K562 (cell line): ENCODE results near the gene IMMP2L. TPM values are rescaled to one million over a fixed set of nuclear protein-coding genes. Genes with fewer than 3 reads are reported as not detected.

ENCODE experiments used
- ARID1B ChIP-seq: fragments of 450-650 bp; IDR thresholded peaks from 2 replicates; pipeline ENCODE4 v1.6.1; 2016; ENCODE audit warnings: antibody characterized with exemption, mild to moderate bottlenecking, inconsistent platforms
- BRD9 ChIP-seq: fragments of 450-650 bp; IDR thresholded peaks from 2 replicates; pipeline ENCODE4 v1.6.1; 2018; ENCODE audit warnings: low read depth; ENCODE audit not compliant: partially characterized antibody
- CHD2 ChIP-seq: IDR thresholded peaks from 2 replicates; pipeline ENCODE4 v1.6.1; 2011; ENCODE audit warnings: low read depth, low read length
- DPF2 ChIP-seq: fragments of 450-650 bp; IDR thresholded peaks from 2 replicates; pipeline ENCODE4 v1.6.1; 2016
- HMG20A ChIP-seq: fragments of 450-650 bp; formaldehyde crosslinking; conservative IDR thresholded peaks from 2 replicates; pipeline ENCODE4 v1.4.0; 2020; ENCODE audit warnings: mild to moderate bottlenecking, mixed read lengths
- IFI16 ChIP-seq: fragments of 250-450 bp; sonication (Bioruptor Pico); IDR thresholded peaks from 2 replicates; pipeline ENCODE4 v2.1.2; 2022; ENCODE audit warnings: mild to moderate bottlenecking, inconsistent platforms
- SFPQ ChIP-seq: fragments of 200-400 bp; formaldehyde crosslinking; IDR thresholded peaks from 2 replicates; pipeline ENCODE4 v1.6.1; 2017; ENCODE audit warnings: mild to moderate bottlenecking, low read depth, low read length, moderate library complexity
- SMARCA5 ChIP-seq: fragments of 450-650 bp; IDR thresholded peaks from 2 replicates; pipeline ENCODE4 v1.6.1; 2016
- SREBF2 ChIP-seq: sonication (generic); formaldehyde crosslinking; IDR thresholded peaks from 2 replicates; pipeline ENCODE4 v1.4.0; 2020; ENCODE audit warnings: mild to moderate bottlenecking, missing genetic modification reagents
- TEAD4 ChIP-seq, 2 experiments: sonication (generic) in 1 of 2; formaldehyde crosslinking in 1 of 2; IDR thresholded peaks; 2 replicates each; pipeline versions ENCODE4 v1.6.1 to v1.8.0; 2012 to 2022; ENCODE audit warnings: borderline replicate concordance in 1 of 2, inconsistent platforms in 1 of 2, low read length in 1 of 2, mild to moderate bottlenecking in 1 of 2, missing genetic modification reagents in 1 of 2
- VEZF1 ChIP-seq: fragments of 200-800 bp; sonication (Bioruptor generic); IDR thresholded peaks from 2 replicates; pipeline ENCODE4 v1.6.1; 2017; ENCODE audit warnings: missing genetic modification characterization, missing compliant biosample characterization
- ZBTB5 ChIP-seq: fragments of 450-650 bp; IDR thresholded peaks from 2 replicates; pipeline ENCODE4 v1.6.1; 2017; ENCODE audit warnings: antibody characterized with exemption
- ZNF165 ChIP-seq: fragments of 250-450 bp; sonication (Bioruptor Pico); IDR thresholded peaks from 2 replicates; pipeline ENCODE4 v1.4.0; 2020; ENCODE audit warnings: borderline replicate concordance
- ZNF232 ChIP-seq: sonication (generic); formaldehyde crosslinking; IDR thresholded peaks from 2 replicates; pipeline ENCODE4 v1.8.0; 2022; ENCODE audit warnings: mild to moderate bottlenecking, missing genetic modification reagents
- ZNF584 ChIP-seq: fragments of 200-800 bp; sonication (Bioruptor generic); IDR thresholded peaks from 2 replicates; pipeline ENCODE4 v1.6.1; 2016; ENCODE audit warnings: low read depth, mild to moderate bottlenecking, missing genetic modification characterization, missing compliant biosample characterization
- ZNF76 ChIP-seq: fragments of 250-450 bp; sonication (Bioruptor Pico); IDR thresholded peaks from 2 replicates; pipeline ENCODE4 v1.4.0; 2020; ENCODE audit warnings: mild to moderate bottlenecking, moderate library complexity, borderline replicate concordance
- polyA plus RNA-seq, 8 experiments: library from polyadenylated mRNA; depleted of rRNA in 4 of 8; stranded (reverse) in 5 of 8; unstranded in 3 of 8; fragments of >200 nt; fragmentation: Nextera tagmentation in 2 of 8; fragmentation: Illumina TruSeq in 1 of 8; extraction: Ambion mirVana in 2 of 8; extraction: Trizol in 1 of 8; gene quantifications; 2 replicates each; pipeline versions ENCODE4 v1.2.1 to v1.2.3, GENCODE V29; 2011 to 2014; ENCODE audit warnings: inconsistent platforms in 1 of 8, missing spikeins in 1 of 8
- total RNA-seq, 7 experiments: library from RNA; depleted of rRNA in 6 of 7; stranded (reverse); fragments of >200 nt in 6 of 7; fragmentation: Illumina TruSeq in 2 of 7; extraction: Trizol in 2 of 7; gene quantifications; 2 replicates each; pipeline versions ENCODE4 v1.2.1 to v1.2.3, GENCODE V29; 2011 to 2021; ENCODE audit warnings: low replicate concordance in 1 of 7
- TF ChIP-seq, protein P1 (sequence below): sonication (generic); formaldehyde crosslinking; IDR thresholded peaks from 2 replicates; pipeline ENCODE4 v1.8.1; 2023; ENCODE audit warnings: mild to moderate bottlenecking, missing genetic modification reagents
- TF ChIP-seq, protein P2 (sequence below): fragments of 450-650 bp; IDR thresholded peaks from 2 replicates; pipeline ENCODE4 v1.6.1; 2016; ENCODE audit warnings: mild to moderate bottlenecking

IMMP2L gene
- total and polyA plus RNA-seq, 9 of the 15 experiments (the other 6 are each of a cell fraction or from before 2014, with no cell fraction given), result 29.7 to 116 (median 53.0) TPM

DNA sequence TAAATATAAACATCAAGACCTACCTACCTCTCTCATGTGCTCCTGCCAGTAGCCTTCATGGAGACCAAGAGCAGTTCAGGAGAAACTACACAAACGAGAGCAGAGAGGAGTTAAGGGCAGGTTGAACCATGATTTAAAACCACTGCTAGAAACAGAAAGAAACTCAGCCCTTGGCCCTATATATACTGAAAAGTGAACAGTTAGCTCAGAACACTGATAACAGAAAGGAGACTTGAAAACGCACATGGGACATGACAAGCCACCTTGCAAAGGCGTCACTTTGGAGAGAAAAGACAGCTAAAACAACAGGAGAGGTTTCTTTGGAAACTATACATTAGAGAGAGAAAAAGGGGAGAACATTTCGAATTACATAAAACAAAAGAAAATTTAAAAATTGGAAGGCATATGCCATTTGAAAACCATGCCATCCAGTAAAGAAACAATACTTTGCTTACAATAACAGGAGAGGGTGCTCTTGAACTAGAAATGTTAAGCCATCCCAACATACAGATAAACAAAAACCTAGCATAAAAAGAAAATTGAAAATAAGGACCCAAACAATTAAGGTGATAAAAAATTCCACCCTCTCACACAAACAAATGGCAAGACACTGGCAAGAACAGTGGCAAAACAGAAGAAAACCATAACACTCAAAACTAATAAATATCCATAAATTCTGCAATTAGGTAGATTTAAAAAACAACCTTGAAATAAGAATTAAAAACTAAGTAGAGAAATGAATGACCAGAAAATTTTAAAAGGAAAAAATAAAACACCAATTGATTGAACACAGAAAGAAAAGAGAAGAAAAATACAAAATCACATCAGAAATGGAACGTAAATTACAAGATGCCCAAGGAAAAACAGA is 232.7 kb downstream of the IMMP2L start (continued):
- TF ChIP-seq HMG20A (no peak), ARID1B (peak; percentile 41; the same call in 1 of the 2 replicates), ZBTB5 (no peak; the same call in 1 of the 2 replicates), SFPQ (no peak), TEAD4 (IDR thresholded peaks at IDR 0.05; ENCODE audit: low read length) (no peak), TEAD4 (CRISPR knock-in tag; IDR thresholded peaks at IDR 0.05; ENCODE audit: borderline replicate concordance) (no peak), ZNF232 (CRISPR knock-in tag) (no peak), SMARCA5 (peak; percentile 89; the same call in 1 of the 2 replicates), DPF2 (0 out of 2 replicates have a peak, but pooled peaks have one; percentile 8), BRD9 (peak; percentile 95), VEZF1 (no peak), ZNF76 (no peak), ZNF584 (no peak), IFI16 (CRISPR knock-in tag) (no peak), ZNF165 (CRISPR knock-in tag) (no peak), SREBF2 (CRISPR knock-in tag) (no peak), CHD2 (no peak)
- TF ChIP-seq, protein P1, sequence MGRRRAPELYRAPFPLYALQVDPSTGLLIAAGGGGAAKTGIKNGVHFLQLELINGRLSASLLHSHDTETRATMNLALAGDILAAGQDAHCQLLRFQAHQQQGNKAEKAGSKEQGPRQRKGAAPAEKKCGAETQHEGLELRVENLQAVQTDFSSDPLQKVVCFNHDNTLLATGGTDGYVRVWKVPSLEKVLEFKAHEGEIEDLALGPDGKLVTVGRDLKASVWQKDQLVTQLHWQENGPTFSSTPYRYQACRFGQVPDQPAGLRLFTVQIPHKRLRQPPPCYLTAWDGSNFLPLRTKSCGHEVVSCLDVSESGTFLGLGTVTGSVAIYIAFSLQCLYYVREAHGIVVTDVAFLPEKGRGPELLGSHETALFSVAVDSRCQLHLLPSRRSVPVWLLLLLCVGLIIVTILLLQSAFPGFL (CRISPR knock-in tag), result no peak
- TF ChIP-seq, protein P2, sequence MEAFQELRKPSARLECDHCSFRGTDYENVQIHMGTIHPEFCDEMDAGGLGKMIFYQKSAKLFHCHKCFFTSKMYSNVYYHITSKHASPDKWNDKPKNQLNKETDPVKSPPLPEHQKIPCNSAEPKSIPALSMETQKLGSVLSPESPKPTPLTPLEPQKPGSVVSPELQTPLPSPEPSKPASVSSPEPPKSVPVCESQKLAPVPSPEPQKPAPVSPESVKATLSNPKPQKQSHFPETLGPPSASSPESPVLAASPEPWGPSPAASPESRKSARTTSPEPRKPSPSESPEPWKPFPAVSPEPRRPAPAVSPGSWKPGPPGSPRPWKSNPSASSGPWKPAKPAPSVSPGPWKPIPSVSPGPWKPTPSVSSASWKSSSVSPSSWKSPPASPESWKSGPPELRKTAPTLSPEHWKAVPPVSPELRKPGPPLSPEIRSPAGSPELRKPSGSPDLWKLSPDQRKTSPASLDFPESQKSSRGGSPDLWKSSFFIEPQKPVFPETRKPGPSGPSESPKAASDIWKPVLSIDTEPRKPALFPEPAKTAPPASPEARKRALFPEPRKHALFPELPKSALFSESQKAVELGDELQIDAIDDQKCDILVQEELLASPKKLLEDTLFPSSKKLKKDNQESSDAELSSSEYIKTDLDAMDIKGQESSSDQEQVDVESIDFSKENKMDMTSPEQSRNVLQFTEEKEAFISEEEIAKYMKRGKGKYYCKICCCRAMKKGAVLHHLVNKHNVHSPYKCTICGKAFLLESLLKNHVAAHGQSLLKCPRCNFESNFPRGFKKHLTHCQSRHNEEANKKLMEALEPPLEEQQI, result peak; percentile 73; the same call in 1 of the 2 replicates
